Measurements from ENCODE around the gene CENPC.

DNA sequence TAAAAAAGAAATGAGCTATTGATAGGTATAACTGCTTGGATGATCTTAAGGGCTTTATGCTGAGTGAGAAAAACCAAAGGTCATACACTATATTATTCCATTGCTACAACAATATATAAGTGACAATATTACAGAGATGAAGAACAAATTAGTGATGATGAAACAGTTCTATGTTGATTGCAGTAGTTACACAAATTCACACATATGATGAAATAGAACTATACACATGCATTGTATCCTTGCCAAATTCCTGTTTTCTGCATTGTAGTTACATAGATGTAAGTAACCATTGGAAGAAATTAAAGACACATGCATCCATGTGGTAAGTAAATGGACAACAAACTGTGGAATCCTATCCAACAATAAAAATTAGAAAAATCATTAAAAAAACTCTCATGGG, 76.5 kb downstream of the CENPC start:
- TF ChIP-seq, protein P1, sequence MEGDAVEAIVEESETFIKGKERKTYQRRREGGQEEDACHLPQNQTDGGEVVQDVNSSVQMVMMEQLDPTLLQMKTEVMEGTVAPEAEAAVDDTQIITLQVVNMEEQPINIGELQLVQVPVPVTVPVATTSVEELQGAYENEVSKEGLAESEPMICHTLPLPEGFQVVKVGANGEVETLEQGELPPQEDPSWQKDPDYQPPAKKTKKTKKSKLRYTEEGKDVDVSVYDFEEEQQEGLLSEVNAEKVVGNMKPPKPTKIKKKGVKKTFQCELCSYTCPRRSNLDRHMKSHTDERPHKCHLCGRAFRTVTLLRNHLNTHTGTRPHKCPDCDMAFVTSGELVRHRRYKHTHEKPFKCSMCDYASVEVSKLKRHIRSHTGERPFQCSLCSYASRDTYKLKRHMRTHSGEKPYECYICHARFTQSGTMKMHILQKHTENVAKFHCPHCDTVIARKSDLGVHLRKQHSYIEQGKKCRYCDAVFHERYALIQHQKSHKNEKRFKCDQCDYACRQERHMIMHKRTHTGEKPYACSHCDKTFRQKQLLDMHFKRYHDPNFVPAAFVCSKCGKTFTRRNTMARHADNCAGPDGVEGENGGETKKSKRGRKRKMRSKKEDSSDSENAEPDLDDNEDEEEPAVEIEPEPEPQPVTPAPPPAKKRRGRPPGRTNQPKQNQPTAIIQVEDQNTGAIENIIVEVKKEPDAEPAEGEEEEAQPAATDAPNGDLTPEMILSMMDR (IDR thresholded peaks at IDR 0.05), result no peak
- no peak for TF ChIP-seq EZH2 (IDR thresholded peaks at IDR 0.05; ENCODE audit: borderline replicate concordance, insufficient read depth, low read depth, low read length, poor library complexity, severe bottlenecking)

Measured in B cell (primary cell).